K562 (cell line): ENCODE results near the gene STAMBPL1. TPM values are rescaled to one million over a fixed set of nuclear protein-coding genes. Genes with fewer than 3 reads are reported as not detected.

ENCODE experiments used
- ATAC-seq: fragments of 200-7000 bp; cut with Tn5 transposase; 3 replicates; pipeline ENCODE4 v1.9.1; 2020; ENCODE audit warnings: moderate library complexity
- BruUV-seq: library from RNA; stranded (reverse); fragments of 400-500 nt; replicated peaks from 2 replicates; lab custom pipeline; 2021; lab: Mats Ljungman, UMichigan
- CTCF ChIA-PET: fragments of 300-600 bp; formaldehyde crosslinking; extraction: SDS; loops from one replicate; lab custom pipeline; 2021; ENCODE audit warnings: low intra/inter-chr PET ratio; lab: Yijun Ruan, JAX
- POLR2A ChIA-PET: fragments of 300-600, 350-650 bp; sonication (Branson Sonifier 250); formaldehyde crosslinking; extraction: SDS; loops from one replicate; lab custom pipeline; 2021; ENCODE audit warnings: antibody characterized with exemption, inconsistent platforms; lab: Yijun Ruan, JAX
- DNase-seq, 4 experiments: peaks; one replicate each; pipeline versions ENCODE4 v3.0.0 to v3.0.0-alpha.2; 2011 to 2018; ENCODE audit warnings: low spot score in 3 of 4, mixed read lengths in 3 of 4; ENCODE audit errors: extremely low read depth in 1 of 4
- FAIRE-seq: peaks from 2 replicates; lab custom pipeline; 2011; peaks lifted over from hg19 to GRCh38; lab: Jason Lieb, UNC
- H2AFZ ChIP-seq: 2 replicates; pipeline ENCODE4 v1.6.0; 2011; ENCODE audit warnings: low read depth, low read length, control low read depth, inconsistent platforms
- H3K27ac ChIP-seq: fragments of 200-600 bp; 3 replicates; pipeline ENCODE4 v1.8.0; 2011; ENCODE audit warnings: low read depth, mild to moderate bottlenecking, control low read depth, inconsistent platforms, low read length, moderate library complexity, mixed read lengths; ENCODE audit errors: extremely low read depth
- H3K27me3 ChIP-seq, 2 experiments: fragments of 300-600 bp in 1 of 2; 2 replicates in 1 of 2; 3 replicates in 1 of 2; pipeline versions ENCODE4 v1.6.0 to v1.8.0; 2011; ENCODE audit warnings: inconsistent platforms in 2 of 2, low read length in 2 of 2, mild to moderate bottlenecking in 1 of 2, mixed read lengths in 1 of 2, moderate library complexity in 1 of 2; ENCODE audit not compliant: control insufficient read depth in 2 of 2, insufficient read depth in 2 of 2
- H3K36me3 ChIP-seq: fragments of 300-600 bp; 3 replicates; pipeline ENCODE4 v1.8.0; 2011; ENCODE audit warnings: mild to moderate bottlenecking, low read length, inconsistent platforms; ENCODE audit not compliant: control insufficient read depth, insufficient read depth
- H3K4me1 ChIP-seq, 2 experiments: fragments of 200-600 bp in 1 of 2; replicated peaks in 1 of 2; 2 replicates in 1 of 2; 3 replicates in 1 of 2; pipeline versions ENCODE4 v1.5.1 to v1.8.0; 2011; ENCODE audit warnings: inconsistent platforms in 2 of 2, low read length in 2 of 2, mild to moderate bottlenecking in 1 of 2, mixed read lengths in 1 of 2, moderate library complexity in 1 of 2; ENCODE audit not compliant: control insufficient read depth in 2 of 2, insufficient read depth in 2 of 2
- H3K4me2 ChIP-seq: 2 replicates; pipeline ENCODE4 v1.6.1; 2011; ENCODE audit warnings: low read length, control low read depth, inconsistent platforms, mixed read lengths; ENCODE audit not compliant: insufficient read depth
- H3K4me3 ChIP-seq: fragments of 200-600 bp; sonication (generic), shearing (Covaris generic); 2 replicates; pipeline ENCODE4 v1.5.1; 2016; ENCODE audit warnings: control low read depth, inconsistent platforms
- H3K79me2 ChIP-seq: fragments of 200-600 bp; 3 replicates; pipeline ENCODE4 v1.8.0; 2011; ENCODE audit warnings: low read length, inconsistent platforms; ENCODE audit not compliant: control insufficient read depth, insufficient read depth
- H3K9ac ChIP-seq, 2 experiments: 2 replicates each; pipeline versions ENCODE4 v1.6.0 to v1.6.1; 2011; ENCODE audit warnings: low read depth in 2 of 2, low read length in 2 of 2, control low read depth in 1 of 2, inconsistent platforms in 1 of 2, mild to moderate bottlenecking in 1 of 2, mixed read lengths in 1 of 2; ENCODE audit not compliant: insufficient read depth in 1 of 2
- H3K9me1 ChIP-seq: one replicate; pipeline ENCODE4 v1.6.0; 2011; ENCODE audit warnings: inconsistent platforms, mild to moderate bottlenecking, low read length, moderate library complexity; ENCODE audit not compliant: control insufficient read depth, insufficient read depth
- H3K9me3 ChIP-seq: replicated peaks from 2 replicates; pipeline ENCODE4 v1.5.1; 2011; ENCODE audit warnings: low read depth, low read length, inconsistent platforms; ENCODE audit not compliant: control insufficient read depth, insufficient read depth
- H4K20me1 ChIP-seq: replicated peaks from 2 replicates; pipeline ENCODE4 v1.6.1; 2011; ENCODE audit warnings: low read length, inconsistent platforms, mixed read lengths; ENCODE audit not compliant: control insufficient read depth, insufficient read depth
- CXXC5 ChIP-seq: fragments of 250-450 bp; sonication (Bioruptor Pico); IDR thresholded peaks from 2 replicates; pipeline ENCODE4 v1.8.0; 2022; ENCODE audit warnings: inconsistent platforms, mild to moderate bottlenecking, moderate library complexity
- PRDM10 ChIP-seq: fragments of 450-650 bp; IDR thresholded peaks from 2 replicates; pipeline ENCODE4 v1.6.1; 2018; ENCODE audit not compliant: partially characterized antibody
- WGBS: fragments of 100-300 bp; shearing (Covaris generic); methylation state at CpG from one replicate; pipeline ENCODE4 v1.1.6; 2016; ENCODE audit warnings: low coverage, mixed read lengths; ENCODE audit not compliant: insufficient coverage; ENCODE audit errors: missing lambda C conversion rate; 5-methylcytosine and 5-hydroxymethylcytosine counted together
- in situ Hi-C: fragments of 300-500 bp; cut with MboI; formaldehyde crosslinking; loops from 4 replicates; pipeline ENCODE4 v1.15.0; 2018; ENCODE audit warnings: inconsistent platforms, mixed read lengths
- intact Hi-C: fragments of 100-400 bp; cut with micrococcal nuclease; formaldehyde crosslinking; loops from 2 replicates; pipeline ENCODE4 v1.14.2; 2022
- polyA plus RNA-seq, 8 experiments: library from polyadenylated mRNA; depleted of rRNA in 4 of 8; stranded (reverse) in 5 of 8; unstranded in 3 of 8; fragments of >200 nt; fragmentation: Nextera tagmentation in 2 of 8; fragmentation: Illumina TruSeq in 1 of 8; extraction: Ambion mirVana in 2 of 8; extraction: Trizol in 1 of 8; gene quantifications; 2 replicates each; pipeline versions ENCODE4 v1.2.1 to v1.2.3, GENCODE V29; 2011 to 2014; ENCODE audit warnings: inconsistent platforms in 1 of 8, missing spikeins in 1 of 8
- total RNA-seq, 7 experiments: library from RNA; depleted of rRNA in 6 of 7; stranded (reverse); fragments of >200 nt in 6 of 7; fragmentation: Illumina TruSeq in 2 of 7; extraction: Trizol in 2 of 7; gene quantifications; 2 replicates each; pipeline versions ENCODE4 v1.2.1 to v1.2.3, GENCODE V29; 2011 to 2021; ENCODE audit warnings: low replicate concordance in 1 of 7

The STAMBPL1 gene
- total and polyA plus RNA-seq, 9 of the 15 experiments (the other 6 are each of a cell fraction or from before 2014, with no cell fraction given), result 0.09 TPM; not detected in 8

- CTCF ChIA-PET, result no interaction called here
- DNase-seq (no peak), FAIRE-seq (no peak), ATAC-seq (no peak)
- H3K9me3 ChIP-seq, result no peaks in the 10 kb centered on the region
- no peak for TF ChIP-seq CXXC5
- TF ChIP-seq PRDM10, result peak; percentile 12
- H3K27ac ChIP-seq, result no peak overlapping the region
- no peak overlapping the region for H3K4me3 ChIP-seq
- POLR2A ChIA-PET, result no interaction called here
- no peaks in the 10 kb centered on the region for H3K4me1 ChIP-seq
- no peaks in the 10 kb centered on the region for H3K79me2 ChIP-seq
- no peak overlapping the region for H2AFZ ChIP-seq
- H3K27me3 ChIP-seq, result no peaks in the 10 kb centered on the region
- BruUV-seq, result no TSS peak
- no peaks in the 10 kb centered on the region for H4K20me1 ChIP-seq
- no peaks in the 10 kb centered on the region for H3K9me1 ChIP-seq
- no peak overlapping the region for H3K9ac ChIP-seq
- no peak overlapping the region for H3K4me2 ChIP-seq
- no peaks in the 10 kb centered on the region for H3K36me3 ChIP-seq
- 0% methylated on average over 6 of the region's 8 CpGs for WGBS
- intact Hi-C loops, result no loop called here
- in situ Hi-C loops, result no loop called here
Observed at GRCh38 chr10:88896994-88897853, 17.2 kb downstream of the STAMBPL1 start.
